HFF-Myc (cell line): ENCODE data around the gene MARK2.
"Not testable (repeated sequence)": the region's sequence is repeated elsewhere in the genome, so short reads cannot be mapped to it uniquely, and the experiment has no call there.

ENCODE experiments used
- DNase-seq: peaks from one replicate; pipeline ENCODE4 v3.0.0-alpha.2; 2011; ENCODE audit warnings: low read depth; ENCODE audit errors: extremely low read depth
- H3K4me3 ChIP-seq: replicated peaks from 2 replicates; pipeline ENCODE4 v1.5.1; 2011; ENCODE audit warnings: low read depth, mild to moderate bottlenecking, control low read depth, low read length
- CTCF ChIP-seq: IDR thresholded peaks from 2 replicates; pipeline ENCODE4 v1.5.1; 2012; ENCODE audit warnings: mild to moderate bottlenecking, low read depth, low read length, control low read depth; ENCODE audit errors: missing control alignments

MARK2 gene

GRCh38 chr11:63862923-63863322 lies 24.0 kb downstream of the MARK2 start:
- no peak overlapping the region for H3K4me3 ChIP-seq
- DNase-seq, result no peak
- no peak for TF ChIP-seq CTCF

DNA sequence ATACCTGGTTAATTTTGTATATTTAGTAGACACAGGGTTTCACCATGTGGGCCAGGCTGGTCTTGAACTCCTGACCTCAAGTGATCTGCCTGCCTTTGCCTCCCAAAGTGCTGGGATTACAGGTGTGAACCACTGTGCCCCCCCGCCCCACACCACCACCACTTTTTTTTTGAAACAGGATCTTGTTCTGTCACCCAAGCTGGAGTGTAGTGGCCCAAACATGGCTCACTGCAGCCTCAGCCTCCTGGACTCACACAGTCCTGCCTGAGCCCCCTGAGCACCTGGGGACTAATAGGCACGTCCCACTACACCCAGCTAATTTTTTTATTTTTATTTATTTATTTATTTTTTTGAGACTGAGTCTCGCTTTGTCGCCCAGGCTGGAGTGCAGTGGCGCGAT lies 24.7 kb downstream of the MARK2 start:
- DNase-seq, H3K4me3 ChIP-seq: not testable (repeated sequence)

DNA sequence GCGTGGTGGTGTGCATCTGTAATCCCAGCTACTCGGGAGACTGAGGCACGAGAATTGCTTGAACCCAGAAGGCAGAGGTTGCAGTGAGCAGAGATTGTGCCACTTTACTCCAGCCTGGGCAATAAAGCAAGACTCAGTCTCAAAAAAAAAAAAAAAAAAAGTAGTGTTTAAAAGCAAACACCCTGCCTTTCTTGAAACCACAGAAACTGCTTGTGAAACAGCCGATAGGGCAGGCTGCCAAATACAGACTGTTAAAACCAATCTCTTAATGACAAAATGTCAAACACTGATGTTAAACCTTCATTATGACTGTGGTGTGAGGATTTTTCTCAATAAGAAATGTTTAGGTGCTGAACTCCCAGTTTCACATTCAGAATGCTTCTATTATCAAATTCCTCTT lies 27.3 kb downstream of the MARK2 start:
- TF ChIP-seq CTCF, result no peak
- no peak for DNase-seq
- no peak overlapping the region for H3K4me3 ChIP-seq

DNA sequence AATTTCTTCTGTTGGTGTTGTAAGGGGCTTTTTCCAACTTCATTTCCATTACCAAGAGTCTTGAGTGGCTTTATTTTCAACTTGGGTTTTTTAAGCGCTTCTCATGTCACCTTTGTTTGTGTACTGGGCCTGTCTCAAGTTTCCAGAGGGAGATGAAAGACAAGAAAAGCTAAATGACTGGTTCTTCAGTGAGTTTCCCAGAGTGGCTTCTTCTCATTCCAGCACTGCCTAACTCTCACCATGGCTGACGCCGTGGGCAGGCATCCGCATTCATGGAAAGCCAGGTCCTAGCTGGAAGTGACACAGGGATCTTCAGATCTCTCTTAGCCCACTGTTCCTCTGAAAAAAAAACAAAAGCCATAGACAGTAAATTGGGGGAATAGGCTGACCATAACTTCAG lies 28.6 kb downstream of the MARK2 start:
- no peak for TF ChIP-seq CTCF
- no peak overlapping the region for H3K4me3 ChIP-seq
- DNase-seq, result no peak

- TF ChIP-seq CTCF, result no peak
These were observed 29.6 kb downstream of the MARK2 start for GRCh38 chr11:63868399-63869064.

DNA sequence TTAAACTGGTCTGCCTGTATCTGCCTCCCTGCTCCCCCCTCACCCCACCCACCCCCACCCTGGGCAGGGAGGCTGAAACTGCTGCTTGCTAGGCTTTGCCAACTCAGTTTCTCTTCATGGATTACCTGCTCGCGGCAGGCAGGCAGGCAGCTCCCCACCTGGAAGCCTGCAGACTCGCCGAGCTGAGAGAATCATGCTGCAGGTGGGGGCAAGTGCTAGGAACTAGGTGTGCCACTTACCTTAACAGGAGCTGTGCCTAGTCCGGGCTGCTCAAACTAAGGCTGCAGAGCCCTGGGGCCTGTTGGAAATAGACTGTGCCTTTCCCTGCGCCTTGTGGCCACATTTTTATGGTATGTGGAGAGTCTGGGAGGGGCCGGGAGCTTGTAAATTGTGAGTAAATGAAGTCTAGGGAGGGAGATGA lies 30.3 kb downstream of the MARK2 start:
- no peak for TF ChIP-seq CTCF
- no peak overlapping the region for H3K4me3 ChIP-seq
- no peak for DNase-seq

More at GRCh38 chr11:63868399-63869064, 29.6 kb downstream of the MARK2 start:
- DNase-seq, result no peak
- no peak overlapping the region for H3K4me3 ChIP-seq

- no peak for TF ChIP-seq CTCF
- H3K4me3 ChIP-seq, result no peak overlapping the region
- DNase-seq, result no peak
These were observed 30.8 kb downstream of the MARK2 start for GRCh38 chr11:63869683-63870082.
